CD14-positive monocyte (primary cell): ENCODE results near the gene FAM181B. TPM values are rescaled to one million over a fixed set of nuclear protein-coding genes. Genes with fewer than 3 reads are reported as not detected.

Experiments
- DNase-seq, 3 donors: peaks; one replicate each; pipeline ENCODE4 v3.0.0-alpha.2; 2011 to 2022
- H2AFZ ChIP-seq: 2 replicates; pipeline ENCODE4 v1.6.0; 2012; ENCODE audit warnings: mild to moderate bottlenecking, low read depth, low read length, inconsistent platforms; ENCODE audit not compliant: insufficient read depth, poor library complexity, severe bottlenecking
- H3K27ac ChIP-seq, 2 donors: 1 replicate in 1 of 2; 2 replicates in 1 of 2; pipeline ENCODE4 v1.5.1; 2012 to 2013; ENCODE audit warnings: low read length in 2 of 2, control low read depth in 1 of 2, inconsistent platforms in 1 of 2, low read depth in 1 of 2, mild to moderate bottlenecking in 1 of 2
- H3K27me3 ChIP-seq, 2 donors: one replicate each; pipeline versions ENCODE4 v1.6.0 to v1.6.1; 2011 to 2013; ENCODE audit warnings: low read length in 2 of 2; ENCODE audit not compliant: control insufficient read depth in 2 of 2, insufficient read depth in 2 of 2
- H3K36me3 ChIP-seq, 2 donors: replicated peaks in 1 of 2; 1 replicate in 1 of 2; 2 replicates in 1 of 2; pipeline versions ENCODE4 v1.5.1 to v1.6.1; 2012 to 2013; ENCODE audit warnings: low read length in 2 of 2, control low read depth in 1 of 2, inconsistent platforms in 1 of 2, mild to moderate bottlenecking in 1 of 2; ENCODE audit not compliant: insufficient read depth in 2 of 2, control insufficient read depth in 1 of 2
- H3K4me1 ChIP-seq, 2 donors: 1 replicate in 1 of 2; 2 replicates in 1 of 2; pipeline versions ENCODE4 v1.5.1 to v1.6.1; 2012 to 2013; ENCODE audit warnings: low read length in 2 of 2, control low read depth in 1 of 2, inconsistent platforms in 1 of 2, mild to moderate bottlenecking in 1 of 2, moderate library complexity in 1 of 2; ENCODE audit not compliant: insufficient read depth in 2 of 2, control insufficient read depth in 1 of 2
- H3K4me2 ChIP-seq: replicated peaks from 2 replicates; pipeline ENCODE3; 2012; ENCODE audit warnings: low read length, moderate library complexity, mild to moderate bottlenecking; ENCODE audit not compliant: poor library complexity, severe bottlenecking; ENCODE audit errors: extremely low read depth
- H3K4me3 ChIP-seq, 3 experiments: fragments of 200-600 bp in 1 of 3; sonication (generic) in 1 of 3; replicated peaks in 1 of 3; 1 replicate in 2 of 3; 2 replicates in 1 of 3; pipeline ENCODE4 v1.5.1; 2011 to 2013; ENCODE audit warnings: low read length in 3 of 3, mild to moderate bottlenecking in 3 of 3, control low read depth in 2 of 3, low read depth in 2 of 3, inconsistent platforms in 1 of 3, moderate library complexity in 1 of 3
- H3K79me2 ChIP-seq: 2 replicates; pipeline ENCODE4 v1.6.0; 2012; ENCODE audit warnings: mild to moderate bottlenecking, control low read depth, inconsistent platforms, low read length, moderate library complexity; ENCODE audit not compliant: insufficient read depth
- H3K9ac ChIP-seq: 2 replicates; pipeline ENCODE4 v1.6.0; 2017; ENCODE audit warnings: low read length, mild to moderate bottlenecking; ENCODE audit not compliant: insufficient read depth, poor library complexity, severe bottlenecking
- H3K9me3 ChIP-seq, 2 donors: replicated peaks in 1 of 2; 1 replicate in 1 of 2; 2 replicates in 1 of 2; pipeline versions ENCODE4 v1.5.1 to v1.6.1; 2012 to 2013; ENCODE audit warnings: low read length in 2 of 2, control low read depth in 1 of 2; ENCODE audit not compliant: control insufficient read depth in 1 of 2, insufficient read depth in 1 of 2
- H4K20me1 ChIP-seq: 2 replicates; pipeline ENCODE4 v1.6.0; 2012; ENCODE audit warnings: mild to moderate bottlenecking, low read length, control low read depth, moderate library complexity; ENCODE audit not compliant: insufficient read depth
- H3K27ac Mint-ChIP-seq, 7 donors: one replicate each; pipeline ENCODE4 v1.8.0; 2020; ENCODE audit warnings: mild to moderate bottlenecking in 7 of 7, mixed read lengths in 7 of 7, moderate library complexity in 6 of 7, inconsistent platforms in 2 of 7
- H3K27me3 Mint-ChIP-seq, 3 donors: one replicate each; pipeline ENCODE4 v1.8.0; 2021 to 2022; ENCODE audit warnings: low read depth in 3 of 3, mild to moderate bottlenecking in 3 of 3, mixed read lengths in 3 of 3, moderate library complexity in 3 of 3, inconsistent platforms in 1 of 3
- H3K36me3 Mint-ChIP-seq, 2 donors: one replicate each; pipeline ENCODE4 v1.8.0; 2020; ENCODE audit warnings: mixed read lengths in 2 of 2, inconsistent platforms in 1 of 2, mild to moderate bottlenecking in 1 of 2
- H3K4me1 Mint-ChIP-seq: one replicate; pipeline ENCODE4 v1.8.0; 2020; ENCODE audit warnings: mild to moderate bottlenecking, mixed read lengths
- H3K4me3 Mint-ChIP-seq, 2 donors: one replicate each; pipeline ENCODE4 v1.8.0; 2020; ENCODE audit warnings: mild to moderate bottlenecking in 2 of 2, mixed read lengths in 2 of 2, moderate library complexity in 1 of 2
- H3K9me3 Mint-ChIP-seq, 7 donors: one replicate each; pipeline ENCODE4 v1.8.0; 2020 to 2022; ENCODE audit warnings: mixed read lengths in 7 of 7, mild to moderate bottlenecking in 6 of 7, moderate library complexity in 6 of 7, inconsistent platforms in 2 of 7
- CTCF ChIP-seq: fragments of 200-600 bp; IDR thresholded peaks from one replicate; pipeline ENCODE4 v1.8.0; 2022; ENCODE audit warnings: antibody characterized with exemption, mild to moderate bottlenecking
- WGBS: methylation state at CpG from one replicate; pipeline ENCODE4 v1.1.5; 2013; ENCODE audit warnings: missing lambda C conversion rate; ENCODE audit not compliant: insufficient coverage; 5-methylcytosine and 5-hydroxymethylcytosine counted together
- intact Hi-C, 2 donors: fragments of 100-400 bp; cut with micrococcal nuclease; formaldehyde crosslinking; loops; one replicate each; pipeline versions ENCODE4 v1.15.0 to v1.15.1; 2023
- polyA plus RNA-seq, 3 donors: library from polyadenylated mRNA; depleted of rRNA in 1 of 3; unstranded in 2 of 3; stranded (reverse) in 1 of 3; fragments of 300-500 nt in 2 of 3; fragments of >200 nt in 1 of 3; fragmentation: Illumina TruSeq in 2 of 3; gene quantifications; 1 replicate in 2 of 3; 2 replicates in 1 of 3; pipeline ENCODE4 v1.2.3, GENCODE V29; 2012 to 2021

FAM181B gene
- polyA plus RNA-seq, 3 donors: not detected

GRCh38 chr11:82756765-82757639 lies 23.3 kb upstream of the FAM181B start:
- H3K4me1 ChIP-seq: no peaks in the 10 kb centered on the region
- peaks cover 0 to 5% (median 0%) of the 10 kb centered on the region in 3 donors for H3K27me3 Mint-ChIP-seq
- 100% methylated on average over 1 of the region's 8 CpGs for WGBS
- peaks cover 0 to 2% (median 0%) of the 10 kb centered on the region in 7 donors for H3K9me3 Mint-ChIP-seq
- H3K27me3 ChIP-seq: no peaks in the 10 kb centered on the region
- intact Hi-C loops: no loop called here
- no peaks in the 10 kb centered on the region for H4K20me1 ChIP-seq
- no peak overlapping the region for H3K4me2 ChIP-seq
- no peaks in the 10 kb centered on the region for H3K4me1 Mint-ChIP-seq
- no peak overlapping the region for H3K4me3 Mint-ChIP-seq
- H2AFZ ChIP-seq: no peak overlapping the region
- no peak overlapping the region for H3K4me3 ChIP-seq
- no peaks in the 10 kb centered on the region for H3K9me3 ChIP-seq
- no peak overlapping the region for H3K9ac ChIP-seq
- no peaks in the 10 kb centered on the region for H3K36me3 ChIP-seq
- H3K27ac ChIP-seq: no peak overlapping the region
- DNase-seq: no peak
- H3K27ac Mint-ChIP-seq: no peak overlapping the region
- H3K79me2 ChIP-seq: no peaks in the 10 kb centered on the region
- TF ChIP-seq CTCF: no peak
- H3K36me3 Mint-ChIP-seq: no peaks in the 10 kb centered on the region

GRCh38 chr11:82754410-82754809 lies 20.7 kb upstream of the FAM181B start:
- no peaks in the 10 kb centered on the region for H3K27me3 ChIP-seq
- intact Hi-C loops: no loop called here
- no peaks in the 10 kb centered on the region for H3K9me3 ChIP-seq
- Mint-ChIP-seq H3K27ac (no peak overlapping the region), H3K36me3 (no peaks in the 10 kb centered on the region), H3K9me3 (peaks cover 0 to 2% (median 0%) of the 10 kb centered on the region in 7 donors), H3K4me1 (peaks cover 8% of the 10 kb centered on the region), H3K4me3 (no peak overlapping the region), H3K27me3 (peaks cover 0 to 11% (median 2%) of the 10 kb centered on the region in 3 donors)
- TF ChIP-seq CTCF: no peak
- H2AFZ ChIP-seq: no peak overlapping the region
- no peak overlapping the region for H3K4me2 ChIP-seq
- H3K9ac ChIP-seq: no peak overlapping the region
- no peaks in the 10 kb centered on the region for H4K20me1 ChIP-seq
- DNase-seq: no peak
- H3K27ac ChIP-seq: no peak overlapping the region
- H3K4me3 ChIP-seq: no peak overlapping the region
- H3K4me1 ChIP-seq: no peaks in the 10 kb centered on the region
- 86% methylated on average over 1 of the region's 4 CpGs for WGBS
- no peaks in the 10 kb centered on the region for H3K79me2 ChIP-seq
- no peaks in the 10 kb centered on the region for H3K36me3 ChIP-seq
